Hepatocyte (in vitro differentiated cells): ENCODE results near the gene CABP2. TPM values are rescaled to one million over a fixed set of nuclear protein-coding genes. Genes with fewer than 3 reads are reported as not detected.

Experiments
- DNase-seq: peaks from one replicate; pipeline ENCODE4 v3.0.0-alpha.2; 2016; ENCODE audit warnings: low spot score
- H2AFZ ChIP-seq: fragments of 200-600 bp; sonication (generic); 2 replicates; pipeline ENCODE4 v1.6.0; 2016; ENCODE audit warnings: antibody characterized with exemption, mild to moderate bottlenecking
- H3K27ac ChIP-seq: fragments of 200-600 bp; sonication (generic); 2 replicates; pipeline ENCODE4 v1.5.1; 2016; ENCODE audit warnings: mild to moderate bottlenecking
- H3K27me3 ChIP-seq: fragments of 200-600 bp; sonication (generic); 2 replicates; pipeline ENCODE4 v1.6.1; 2016
- H3K36me3 ChIP-seq: fragments of 200-600 bp; sonication (generic); replicated peaks from 2 replicates; pipeline ENCODE4 v1.5.1; 2016; ENCODE audit warnings: low read depth; ENCODE audit not compliant: insufficient read depth
- H3K4me1 ChIP-seq: fragments of 200-600 bp; sonication (generic); 2 replicates; pipeline ENCODE4 v1.5.1; 2016; ENCODE audit warnings: mild to moderate bottlenecking, moderate library complexity; ENCODE audit not compliant: insufficient read depth
- H3K4me2 ChIP-seq: fragments of 200-600 bp; sonication (generic); 2 replicates; pipeline ENCODE4 v1.6.0; 2016
- H3K4me3 ChIP-seq: fragments of 200-600 bp; sonication (generic); 2 replicates; pipeline ENCODE4 v1.5.1; 2016; ENCODE audit warnings: mild to moderate bottlenecking
- H3K79me2 ChIP-seq: fragments of 200-600 bp; sonication (generic); 2 replicates; pipeline ENCODE4 v1.6.0; 2017; ENCODE audit warnings: mild to moderate bottlenecking
- H3K9me2 ChIP-seq: fragments of 200-600 bp; sonication (generic); replicated peaks from 2 replicates; pipeline ENCODE4 v1.6.0; 2017; ENCODE audit warnings: mild to moderate bottlenecking; ENCODE audit not compliant: insufficient read depth
- H3K9me3 ChIP-seq: fragments of 200-600 bp; sonication (generic); 2 replicates; pipeline ENCODE4 v1.5.1; 2016; ENCODE audit warnings: low read depth, mild to moderate bottlenecking
- H4K20me1 ChIP-seq: fragments of 200-600 bp; sonication (generic); 2 replicates; pipeline ENCODE4 v1.6.0; 2016; ENCODE audit warnings: mild to moderate bottlenecking; ENCODE audit not compliant: insufficient read depth, poor library complexity, severe bottlenecking
- EZH2 ChIP-seq: fragments of 200-600 bp; sonication (generic); IDR thresholded peaks from 2 replicates; pipeline ENCODE4 v1.6.1; 2016; ENCODE audit warnings: antibody characterized with exemption, mild to moderate bottlenecking, borderline replicate concordance
- EZH2phosphoT487 ChIP-seq: fragments of 200-600 bp; sonication (generic); IDR thresholded peaks from one replicate; pipeline ENCODE4 v1.6.1; 2018; ENCODE audit warnings: antibody characterized with exemption, mild to moderate bottlenecking, low read depth, moderate library complexity; ENCODE audit not compliant: unreplicated experiment, severe bottlenecking
- WGBS: methylation state at CpG from one replicate; pipeline ENCODE4 v1.1.6; 2016; ENCODE audit warnings: low lambda C conversion rate; ENCODE audit errors: missing lambda C conversion rate; 5-methylcytosine and 5-hydroxymethylcytosine counted together
- polyA plus RNA-seq: library from polyadenylated mRNA; unstranded; fragments of >200 nt; fragmentation: Nextera tagmentation; extraction: Ambion mirVana; gene quantifications from 2 replicates; pipeline ENCODE4 v1.2.1, GENCODE V29; 2016
- total RNA-seq: library from RNA; depleted of rRNA; stranded (reverse); fragments of >200 nt; gene quantifications from 2 replicates; pipeline ENCODE4 v1.2.3, GENCODE V29; 2014
- TF ChIP-seq, protein P1 (sequence below): fragments of 200-600 bp; sonication (generic); IDR thresholded peaks from 2 replicates; pipeline ENCODE4 v1.5.1; 2016; ENCODE audit warnings: antibody characterized with exemption, mild to moderate bottlenecking; ENCODE audit not compliant: poor library complexity

The CABP2 gene
- total and polyA plus RNA-seq, 2 experiments from 2014 or later = not detected

DNA sequence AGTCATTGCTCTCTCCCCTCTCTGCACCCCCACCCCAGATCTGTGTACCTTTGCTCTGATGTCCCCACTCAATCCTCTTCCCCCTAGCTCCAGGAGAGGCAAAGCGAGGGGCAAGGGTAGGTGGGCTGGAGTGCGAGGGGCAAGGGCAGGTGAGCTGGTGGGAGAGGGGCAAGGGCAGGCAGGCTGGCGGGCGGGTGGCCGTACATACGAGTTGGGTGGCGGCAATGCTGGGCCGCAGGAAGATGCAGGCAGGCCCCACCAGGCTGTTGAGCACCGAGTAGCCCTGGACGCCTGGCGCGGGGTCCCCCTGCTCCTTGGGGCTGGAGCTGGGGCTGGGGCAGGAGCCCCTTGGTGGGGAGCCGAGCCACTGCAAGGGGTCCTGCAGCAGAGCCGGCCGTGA lies 908 bp downstream of the CABP2 start:
- no peaks in the 10 kb centered on the region for H3K9me3 ChIP-seq
- H3K4me2 ChIP-seq = no peak overlapping the region
- H3K27me3 ChIP-seq = no peaks in the 10 kb centered on the region
- DNase-seq = no peak
- WGBS = 93% methylated on average over 4 of the region's 15 CpGs
- H3K27ac ChIP-seq = no peak overlapping the region
- H2AFZ ChIP-seq = no peak overlapping the region
- no peaks in the 10 kb centered on the region for H4K20me1 ChIP-seq
- no peaks in the 10 kb centered on the region for H3K4me1 ChIP-seq
- H3K4me3 ChIP-seq = no peak overlapping the region
- no peak for TF ChIP-seq EZH2
- TF ChIP-seq EZH2phosphoT487 = no peak
- TF ChIP-seq, protein P1, sequence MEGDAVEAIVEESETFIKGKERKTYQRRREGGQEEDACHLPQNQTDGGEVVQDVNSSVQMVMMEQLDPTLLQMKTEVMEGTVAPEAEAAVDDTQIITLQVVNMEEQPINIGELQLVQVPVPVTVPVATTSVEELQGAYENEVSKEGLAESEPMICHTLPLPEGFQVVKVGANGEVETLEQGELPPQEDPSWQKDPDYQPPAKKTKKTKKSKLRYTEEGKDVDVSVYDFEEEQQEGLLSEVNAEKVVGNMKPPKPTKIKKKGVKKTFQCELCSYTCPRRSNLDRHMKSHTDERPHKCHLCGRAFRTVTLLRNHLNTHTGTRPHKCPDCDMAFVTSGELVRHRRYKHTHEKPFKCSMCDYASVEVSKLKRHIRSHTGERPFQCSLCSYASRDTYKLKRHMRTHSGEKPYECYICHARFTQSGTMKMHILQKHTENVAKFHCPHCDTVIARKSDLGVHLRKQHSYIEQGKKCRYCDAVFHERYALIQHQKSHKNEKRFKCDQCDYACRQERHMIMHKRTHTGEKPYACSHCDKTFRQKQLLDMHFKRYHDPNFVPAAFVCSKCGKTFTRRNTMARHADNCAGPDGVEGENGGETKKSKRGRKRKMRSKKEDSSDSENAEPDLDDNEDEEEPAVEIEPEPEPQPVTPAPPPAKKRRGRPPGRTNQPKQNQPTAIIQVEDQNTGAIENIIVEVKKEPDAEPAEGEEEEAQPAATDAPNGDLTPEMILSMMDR = no peak
- no peaks in the 10 kb centered on the region for H3K79me2 ChIP-seq
- no peaks in the 10 kb centered on the region for H3K9me2 ChIP-seq
- H3K36me3 ChIP-seq = no peaks in the 10 kb centered on the region

DNA sequence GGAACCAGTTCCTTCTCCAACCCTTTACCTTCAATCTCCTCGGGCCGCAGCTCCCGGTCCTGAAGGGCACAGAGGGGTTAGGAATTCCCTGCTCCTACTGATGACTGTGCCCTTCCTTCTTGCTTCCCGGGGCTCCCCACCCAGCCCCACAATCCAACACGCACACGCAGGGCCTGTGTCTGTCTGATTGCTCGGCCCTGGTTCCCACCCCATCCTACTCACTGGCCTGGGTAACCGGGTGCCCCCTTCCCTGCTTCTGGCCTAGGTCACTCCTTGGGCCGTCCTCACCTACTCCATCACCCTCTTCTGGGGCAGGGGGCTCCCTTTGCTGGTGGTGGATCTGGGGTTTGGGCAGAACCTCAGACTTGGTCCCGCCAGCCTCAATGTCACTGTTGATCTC lies 1.3 kb downstream of the CABP2 start:
- H3K4me3 ChIP-seq = no peak overlapping the region
- no peaks in the 10 kb centered on the region for H4K20me1 ChIP-seq
- no peaks in the 10 kb centered on the region for H3K27me3 ChIP-seq
- H3K4me2 ChIP-seq = no peak overlapping the region
- TF ChIP-seq, protein P1 = no peak
- TF ChIP-seq EZH2phosphoT487 = no peak
- no peak for TF ChIP-seq EZH2
- no peaks in the 10 kb centered on the region for H3K9me3 ChIP-seq
- 85% methylated on average over 8 of the region's 10 CpGs for WGBS
- no peaks in the 10 kb centered on the region for H3K79me2 ChIP-seq
- H2AFZ ChIP-seq = no peak overlapping the region
- H3K4me1 ChIP-seq = no peaks in the 10 kb centered on the region
- DNase-seq = no peak
- H3K27ac ChIP-seq = no peak overlapping the region
- no peaks in the 10 kb centered on the region for H3K9me2 ChIP-seq
- no peaks in the 10 kb centered on the region for H3K36me3 ChIP-seq

DNA sequence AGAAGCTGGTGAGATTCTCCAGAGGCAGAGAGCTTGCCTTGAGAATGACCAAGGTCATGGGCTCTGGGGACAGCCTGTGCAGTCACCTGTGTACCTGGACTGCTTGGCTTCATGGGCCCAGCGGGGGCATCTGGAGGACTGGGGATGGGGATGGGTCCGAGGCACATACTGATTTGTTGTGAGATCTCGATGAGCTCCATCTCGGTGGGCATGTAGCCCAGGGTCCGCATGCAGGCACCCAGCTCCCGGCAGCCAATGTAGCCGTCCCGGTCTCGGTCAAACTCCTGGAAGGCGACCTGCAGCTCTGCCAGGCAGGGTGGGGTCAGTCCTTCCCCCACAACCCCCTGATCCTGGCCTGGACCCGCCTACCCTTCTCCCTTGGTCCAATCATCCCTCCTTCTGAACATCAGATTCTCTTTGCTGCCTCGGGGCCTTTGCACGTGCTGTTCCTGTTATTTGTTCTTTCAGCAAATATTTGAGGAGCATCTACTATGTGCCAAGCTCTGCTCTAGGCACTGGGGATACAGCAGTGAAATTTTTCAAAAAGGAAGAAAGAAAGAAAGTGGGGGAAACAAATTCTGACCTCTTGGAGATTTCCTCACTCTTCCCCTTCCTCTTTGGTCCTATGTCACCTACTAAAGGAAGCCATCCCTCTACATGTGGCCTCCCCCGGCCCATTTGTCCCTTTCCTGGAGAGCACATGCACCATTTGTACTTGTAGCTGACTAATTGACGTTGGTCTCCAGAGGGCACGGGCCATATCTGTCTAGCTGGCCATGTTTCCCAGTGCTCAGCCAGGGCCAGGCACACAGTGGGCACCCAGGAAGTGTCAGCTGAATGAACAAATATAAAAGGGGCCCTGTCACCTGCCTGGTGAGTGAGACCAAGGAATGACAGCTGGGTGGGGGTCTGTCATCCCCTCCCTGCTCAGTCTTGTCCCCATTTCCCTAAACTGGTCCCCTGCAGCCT lies 2.1 kb downstream of the CABP2 start:
- WGBS = 90% methylated on average over 16 of the region's 16 CpGs
- H3K4me2 ChIP-seq = no peak overlapping the region
- H3K36me3 ChIP-seq = no peaks in the 10 kb centered on the region
- H3K79me2 ChIP-seq = no peaks in the 10 kb centered on the region
- H3K27me3 ChIP-seq = no peaks in the 10 kb centered on the region
- H3K4me1 ChIP-seq = no peaks in the 10 kb centered on the region
- H2AFZ ChIP-seq = no peak overlapping the region
- no peaks in the 10 kb centered on the region for H4K20me1 ChIP-seq
- no peak overlapping the region for H3K4me3 ChIP-seq
- H3K9me2 ChIP-seq = no peaks in the 10 kb centered on the region
- H3K27ac ChIP-seq = no peak overlapping the region
- DNase-seq = no peak
- H3K9me3 ChIP-seq = no peaks in the 10 kb centered on the region
- no peak for TF ChIP-seq EZH2phosphoT487
- TF ChIP-seq, protein P1 = no peak
- no peak for TF ChIP-seq EZH2
